SK-N-SH treated with all-trans-retinoic acid at 6 μM for 48 hours (cell line): Measurements from ENCODE around the gene GCLM.
"Not testable (repeated sequence)": the region's sequence is repeated elsewhere in the genome, so short reads cannot be mapped to it uniquely, and the experiment has no call there.

Experiments used
- ATAC-seq: fragments of 200-7000 bp; cut with Tn5 transposase; 3 replicates; pipeline ENCODE4 v1.9.1; 2020; ENCODE audit warnings: mild to moderate bottlenecking, moderate library complexity
- ARNTL ChIP-seq: fragments of 450-650 bp; formaldehyde crosslinking; IDR thresholded peaks from 2 replicates; pipeline ENCODE4 v1.5.0; 2020; ENCODE audit warnings: low read depth, mild to moderate bottlenecking, moderate library complexity, borderline replicate concordance
- BACH2 ChIP-seq: fragments of 250-450 bp; sonication (Bioruptor Pico); IDR thresholded peaks from 2 replicates; pipeline ENCODE4 v1.9.0; 2021; ENCODE audit warnings: mild to moderate bottlenecking, borderline replicate concordance
- ESRRG ChIP-seq: fragments of 250-450 bp; sonication (Bioruptor Pico); IDR thresholded peaks from 2 replicates; pipeline ENCODE4 v1.6.1; 2021; ENCODE audit warnings: mild to moderate bottlenecking
- GLIS3 ChIP-seq: fragments of 250-450 bp; sonication (Bioruptor Pico); IDR thresholded peaks from 2 replicates; pipeline ENCODE4 v1.5.0; 2020; ENCODE audit warnings: mild to moderate bottlenecking, moderate library complexity
- PPARA ChIP-seq: fragments of 250-450 bp; sonication (Bioruptor Pico); IDR thresholded peaks from 2 replicates; pipeline ENCODE4 v1.5.0; 2020; ENCODE audit warnings: mild to moderate bottlenecking, borderline replicate concordance
- RARB ChIP-seq: fragments of 250-450 bp; sonication (Bioruptor Pico); IDR thresholded peaks from 2 replicates; pipeline ENCODE4 v1.8.0; 2021; ENCODE audit warnings: mild to moderate bottlenecking, moderate library complexity
- SNAI2 ChIP-seq: fragments of 250-450 bp; sonication (Bioruptor Pico); IDR thresholded peaks from 2 replicates; pipeline ENCODE4 v1.5.0; 2020; ENCODE audit warnings: mild to moderate bottlenecking, moderate library complexity
- TCF4 ChIP-seq: fragments of 250-450 bp; sonication (Bioruptor Pico); IDR thresholded peaks from 2 replicates; pipeline ENCODE4 v1.8.0; 2021; ENCODE audit warnings: mild to moderate bottlenecking, moderate library complexity, borderline replicate concordance
- ZFP3 ChIP-seq: fragments of 250-450 bp; sonication (Bioruptor Pico); IDR thresholded peaks from 2 replicates; pipeline ENCODE4 v1.5.0; 2020; ENCODE audit warnings: mild to moderate bottlenecking, moderate library complexity
- ZFP30 ChIP-seq: fragments of 450-650 bp; formaldehyde crosslinking; IDR thresholded peaks from 2 replicates; pipeline ENCODE4 v1.5.0; 2022; ENCODE audit warnings: mild to moderate bottlenecking, moderate library complexity
- ZNF565 ChIP-seq: fragments of 450-650 bp; formaldehyde crosslinking; conservative IDR thresholded peaks from 2 replicates; pipeline ENCODE4 v1.5.0; 2020; ENCODE audit warnings: low read depth, mild to moderate bottlenecking, moderate library complexity
- ZNF70 ChIP-seq: fragments of 450-650 bp; formaldehyde crosslinking; IDR thresholded peaks from 2 replicates; pipeline ENCODE4 v1.5.0; 2020; ENCODE audit warnings: mild to moderate bottlenecking, moderate library complexity
- ZNF8 ChIP-seq: fragments of 450-650 bp; formaldehyde crosslinking; IDR thresholded peaks from 2 replicates; pipeline ENCODE4 v1.5.0; 2020; ENCODE audit warnings: mild to moderate bottlenecking, moderate library complexity
- TF ChIP-seq, protein P1 (sequence below): fragments of 250-450 bp; sonication (Bioruptor Pico); IDR thresholded peaks from 2 replicates; pipeline ENCODE4 v1.8.0; 2021; ENCODE audit warnings: low read depth, mild to moderate bottlenecking, moderate library complexity, borderline replicate concordance
- TF ChIP-seq, protein P2 (sequence below): fragments of 250-450 bp; sonication (Bioruptor Pico); IDR thresholded peaks from 2 replicates; pipeline ENCODE4 v1.8.0; 2020; ENCODE audit warnings: mild to moderate bottlenecking, moderate library complexity, borderline replicate concordance
- TF ChIP-seq, protein P3 (sequence below): fragments of 250-450 bp; sonication (Bioruptor Pico); IDR thresholded peaks from 2 replicates; pipeline ENCODE4 v1.5.1; 2021; ENCODE audit warnings: mild to moderate bottlenecking, moderate library complexity
- TF ChIP-seq, protein P4 (sequence below): fragments of 250-450 bp; sonication (Bioruptor Pico); IDR thresholded peaks from 2 replicates; pipeline ENCODE4 v1.5.0; 2020; ENCODE audit warnings: mild to moderate bottlenecking, moderate library complexity

Gene GCLM

DNA sequence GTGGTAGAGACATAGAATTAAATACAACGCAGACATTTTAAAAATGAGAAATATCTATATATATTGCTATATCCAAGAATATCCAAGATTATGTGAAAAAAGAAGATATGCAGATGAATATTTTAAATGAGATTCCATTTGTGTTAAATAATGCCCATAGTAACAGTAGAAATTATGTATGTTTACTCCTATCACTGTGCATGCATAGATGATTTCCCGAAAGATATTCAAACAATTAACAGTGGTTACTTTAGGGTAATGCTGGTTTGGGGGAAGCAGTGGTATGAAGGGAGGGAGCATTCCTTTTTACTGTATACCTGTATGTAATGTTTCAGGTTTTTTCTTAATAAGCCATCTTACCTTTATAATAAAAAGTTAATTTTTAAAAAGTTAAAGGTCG, 55.3 kb downstream of the GCLM start:
- no peak for ATAC-seq
- no peak for TF ChIP-seq PPARA (CRISPR knock-in tag)
- TF ChIP-seq, protein P1, sequence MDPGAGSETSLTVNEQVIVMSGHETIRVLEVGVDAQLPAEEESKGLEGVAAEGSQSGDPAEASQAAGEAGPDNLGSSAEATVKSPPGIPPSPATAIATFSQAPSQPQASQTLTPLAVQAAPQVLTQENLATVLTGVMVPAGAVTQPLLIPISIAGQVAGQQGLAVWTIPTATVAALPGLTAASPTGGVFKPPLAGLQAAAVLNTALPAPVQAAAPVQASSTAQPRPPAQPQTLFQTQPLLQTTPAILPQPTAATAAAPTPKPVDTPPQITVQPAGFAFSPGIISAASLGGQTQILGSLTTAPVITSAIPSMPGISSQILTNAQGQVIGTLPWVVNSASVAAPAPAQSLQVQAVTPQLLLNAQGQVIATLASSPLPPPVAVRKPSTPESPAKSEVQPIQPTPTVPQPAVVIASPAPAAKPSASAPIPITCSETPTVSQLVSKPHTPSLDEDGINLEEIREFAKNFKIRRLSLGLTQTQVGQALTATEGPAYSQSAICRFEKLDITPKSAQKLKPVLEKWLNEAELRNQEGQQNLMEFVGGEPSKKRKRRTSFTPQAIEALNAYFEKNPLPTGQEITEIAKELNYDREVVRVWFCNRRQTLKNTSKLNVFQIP (CRISPR knock-in tag), result no peak
- TF ChIP-seq, protein P2, sequence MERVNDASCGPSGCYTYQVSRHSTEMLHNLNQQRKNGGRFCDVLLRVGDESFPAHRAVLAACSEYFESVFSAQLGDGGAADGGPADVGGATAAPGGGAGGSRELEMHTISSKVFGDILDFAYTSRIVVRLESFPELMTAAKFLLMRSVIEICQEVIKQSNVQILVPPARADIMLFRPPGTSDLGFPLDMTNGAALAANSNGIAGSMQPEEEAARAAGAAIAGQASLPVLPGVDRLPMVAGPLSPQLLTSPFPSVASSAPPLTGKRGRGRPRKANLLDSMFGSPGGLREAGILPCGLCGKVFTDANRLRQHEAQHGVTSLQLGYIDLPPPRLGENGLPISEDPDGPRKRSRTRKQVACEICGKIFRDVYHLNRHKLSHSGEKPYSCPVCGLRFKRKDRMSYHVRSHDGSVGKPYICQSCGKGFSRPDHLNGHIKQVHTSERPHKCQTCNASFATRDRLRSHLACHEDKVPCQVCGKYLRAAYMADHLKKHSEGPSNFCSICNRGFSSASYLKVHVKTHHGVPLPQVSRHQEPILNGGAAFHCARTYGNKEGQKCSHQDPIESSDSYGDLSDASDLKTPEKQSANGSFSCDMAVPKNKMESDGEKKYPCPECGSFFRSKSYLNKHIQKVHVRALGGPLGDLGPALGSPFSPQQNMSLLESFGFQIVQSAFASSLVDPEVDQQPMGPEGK (CRISPR knock-in tag), result no peak
- no peak for TF ChIP-seq ZFP3 (CRISPR knock-in tag)
- TF ChIP-seq ZNF565 (CRISPR knock-in tag), result no peak

DNA sequence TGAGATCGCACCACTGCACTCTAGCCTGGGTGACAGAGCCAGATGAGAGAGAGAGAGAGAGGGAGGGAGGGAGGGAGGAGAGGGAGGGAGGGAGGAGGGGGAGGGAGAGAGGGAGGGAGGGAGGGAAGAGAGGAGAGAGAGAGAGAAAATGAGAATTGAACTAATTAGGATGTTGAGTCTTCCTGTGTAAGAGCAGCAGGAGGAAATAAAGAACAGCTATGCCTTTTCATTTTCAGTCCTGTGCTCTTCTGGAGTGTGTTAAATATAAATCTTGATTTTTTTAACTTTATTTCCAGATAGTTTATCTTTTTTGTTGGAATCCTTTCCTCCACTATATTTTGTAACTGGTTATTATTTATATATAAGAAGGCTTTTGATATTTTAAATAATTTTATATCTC, 57.4 kb downstream of the GCLM start:
- TF ChIP-seq TCF4 (CRISPR knock-in tag) (no peak), ZFP30 (CRISPR knock-in tag) (no peak), ZNF565 (CRISPR knock-in tag) (no peak)
- no peak for ATAC-seq

DNA sequence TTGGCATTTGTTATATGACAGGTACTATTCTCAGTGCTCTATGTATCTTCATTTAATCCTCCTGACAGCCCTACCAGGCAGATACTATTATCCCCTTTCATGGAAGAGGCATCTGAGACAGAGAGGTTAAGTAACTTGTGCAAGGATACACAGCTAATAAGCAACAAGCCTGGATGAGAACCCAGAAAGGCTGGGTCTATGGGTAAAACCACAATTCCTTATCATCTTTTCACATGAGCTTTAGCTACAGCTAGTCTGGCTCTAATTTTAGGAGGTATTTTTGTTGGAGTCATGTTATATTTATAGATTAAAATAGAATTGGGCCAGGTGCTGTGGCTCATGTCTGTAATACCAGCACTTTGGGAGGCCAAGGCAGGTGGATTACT, 57.9 kb downstream of the GCLM start:
- TF ChIP-seq, protein P1 (CRISPR knock-in tag), result no peak
- TF ChIP-seq ZFP3 (CRISPR knock-in tag) (no peak), BACH2 (CRISPR knock-in tag) (no peak), ESRRG (CRISPR knock-in tag) (no peak)
- no peak for ATAC-seq

DNA sequence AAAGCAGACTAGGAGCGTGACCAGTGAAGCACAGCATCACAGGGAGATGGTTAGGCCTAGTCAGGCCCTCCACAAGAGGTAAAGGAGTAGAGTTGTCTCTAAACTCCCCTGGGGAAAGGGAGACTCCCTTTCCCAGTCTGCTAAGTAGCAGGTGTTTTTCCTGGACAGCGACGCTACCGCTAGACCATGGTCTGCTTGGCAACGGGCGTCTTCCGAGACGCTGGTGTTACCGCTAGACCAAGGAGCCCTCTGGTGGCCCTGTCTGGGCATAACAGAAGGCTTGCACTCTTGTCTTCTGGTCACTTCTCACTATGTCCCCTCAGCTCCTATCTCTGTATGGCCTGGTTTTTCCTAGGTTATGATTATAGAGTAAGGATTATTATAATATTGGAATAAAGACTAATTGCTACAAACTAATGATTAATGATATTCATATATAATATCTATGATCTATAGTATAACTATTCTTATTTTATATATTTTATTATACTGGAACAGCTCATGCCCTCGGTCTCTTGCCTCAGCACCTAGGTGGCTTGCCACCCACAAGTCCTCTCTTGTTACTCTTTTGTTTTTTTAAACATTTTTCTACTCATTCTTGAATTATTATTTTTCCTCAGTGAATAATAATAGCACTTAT, 58.4 kb downstream of the GCLM start:
- not testable (repeated sequence) for ATAC-seq

DNA sequence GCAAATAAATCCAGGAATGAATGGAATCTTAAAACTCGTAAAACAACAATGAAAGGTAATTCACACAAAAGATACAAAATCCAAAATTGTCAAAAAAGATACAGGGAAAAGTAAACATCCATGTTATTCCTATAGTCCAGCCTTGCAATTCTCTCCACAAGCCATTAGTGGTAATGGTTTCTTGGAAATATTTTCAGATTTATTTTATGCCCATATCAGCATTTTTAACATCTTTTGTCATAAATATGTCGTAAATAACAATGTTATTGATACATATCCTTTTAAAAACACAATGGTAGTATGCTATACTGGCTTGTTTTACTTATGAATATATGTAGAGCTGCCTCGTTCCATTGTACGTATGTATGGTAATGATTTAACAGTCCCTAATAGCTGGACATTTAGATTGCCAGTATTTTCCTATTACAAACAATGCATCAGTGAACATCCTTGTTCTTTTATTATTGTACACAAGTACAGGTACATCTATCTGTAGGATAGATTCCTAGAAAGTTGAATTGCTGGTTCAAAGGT, 60.8 kb downstream of the GCLM start:
- TF ChIP-seq, protein P3, sequence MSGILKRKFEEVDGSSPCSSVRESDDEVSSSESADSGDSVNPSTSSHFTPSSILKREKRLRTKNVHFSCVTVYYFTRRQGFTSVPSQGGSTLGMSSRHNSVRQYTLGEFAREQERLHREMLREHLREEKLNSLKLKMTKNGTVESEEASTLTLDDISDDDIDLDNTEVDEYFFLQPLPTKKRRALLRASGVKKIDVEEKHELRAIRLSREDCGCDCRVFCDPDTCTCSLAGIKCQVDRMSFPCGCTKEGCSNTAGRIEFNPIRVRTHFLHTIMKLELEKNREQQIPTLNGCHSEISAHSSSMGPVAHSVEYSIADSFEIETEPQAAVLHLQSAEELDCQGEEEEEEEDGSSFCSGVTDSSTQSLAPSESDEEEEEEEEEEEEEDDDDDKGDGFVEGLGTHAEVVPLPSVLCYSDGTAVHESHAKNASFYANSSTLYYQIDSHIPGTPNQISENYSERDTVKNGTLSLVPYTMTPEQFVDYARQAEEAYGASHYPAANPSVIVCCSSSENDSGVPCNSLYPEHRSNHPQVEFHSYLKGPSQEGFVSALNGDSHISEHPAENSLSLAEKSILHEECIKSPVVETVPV (CRISPR knock-in tag), result no peak
- TF ChIP-seq BACH2 (CRISPR knock-in tag), result no peak
- no peak for TF ChIP-seq TCF4 (CRISPR knock-in tag)
- no peak for TF ChIP-seq ARNTL
- no peak for TF ChIP-seq ZFP30 (CRISPR knock-in tag)
- no peak for TF ChIP-seq ZFP3 (CRISPR knock-in tag)
- TF ChIP-seq, protein P4, sequence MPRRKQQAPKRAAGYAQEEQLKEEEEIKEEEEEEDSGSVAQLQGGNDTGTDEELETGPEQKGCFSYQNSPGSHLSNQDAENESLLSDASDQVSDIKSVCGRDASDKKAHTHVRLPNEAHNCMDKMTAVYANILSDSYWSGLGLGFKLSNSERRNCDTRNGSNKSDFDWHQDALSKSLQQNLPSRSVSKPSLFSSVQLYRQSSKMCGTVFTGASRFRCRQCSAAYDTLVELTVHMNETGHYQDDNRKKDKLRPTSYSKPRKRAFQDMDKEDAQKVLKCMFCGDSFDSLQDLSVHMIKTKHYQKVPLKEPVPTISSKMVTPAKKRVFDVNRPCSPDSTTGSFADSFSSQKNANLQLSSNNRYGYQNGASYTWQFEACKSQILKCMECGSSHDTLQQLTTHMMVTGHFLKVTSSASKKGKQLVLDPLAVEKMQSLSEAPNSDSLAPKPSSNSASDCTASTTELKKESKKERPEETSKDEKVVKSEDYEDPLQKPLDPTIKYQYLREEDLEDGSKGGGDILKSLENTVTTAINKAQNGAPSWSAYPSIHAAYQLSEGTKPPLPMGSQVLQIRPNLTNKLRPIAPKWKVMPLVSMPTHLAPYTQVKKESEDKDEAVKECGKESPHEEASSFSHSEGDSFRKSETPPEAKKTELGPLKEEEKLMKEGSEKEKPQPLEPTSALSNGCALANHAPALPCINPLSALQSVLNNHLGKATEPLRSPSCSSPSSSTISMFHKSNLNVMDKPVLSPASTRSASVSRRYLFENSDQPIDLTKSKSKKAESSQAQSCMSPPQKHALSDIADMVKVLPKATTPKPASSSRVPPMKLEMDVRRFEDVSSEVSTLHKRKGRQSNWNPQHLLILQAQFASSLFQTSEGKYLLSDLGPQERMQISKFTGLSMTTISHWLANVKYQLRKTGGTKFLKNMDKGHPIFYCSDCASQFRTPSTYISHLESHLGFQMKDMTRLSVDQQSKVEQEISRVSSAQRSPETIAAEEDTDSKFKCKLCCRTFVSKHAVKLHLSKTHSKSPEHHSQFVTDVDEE (CRISPR knock-in tag), result no peak
- no peak for TF ChIP-seq PPARA (CRISPR knock-in tag)
- TF ChIP-seq, protein P2 (CRISPR knock-in tag), result no peak
- TF ChIP-seq ZNF8 (CRISPR knock-in tag), result no peak
- no peak for TF ChIP-seq RARB (CRISPR knock-in tag)
- no peak for TF ChIP-seq ESRRG (CRISPR knock-in tag)
- TF ChIP-seq SNAI2 (CRISPR knock-in tag), result no peak
- TF ChIP-seq, protein P1 (CRISPR knock-in tag), result no peak
- TF ChIP-seq GLIS3 (CRISPR knock-in tag), result no peak
- no peak for TF ChIP-seq ZNF70 (CRISPR knock-in tag)
- no peak for TF ChIP-seq ZNF565 (CRISPR knock-in tag)
- no peak for ATAC-seq
